GM18951 (cell line): ENCODE data around the gene USHBP1.

Source experiments
- POLR2A ChIP-seq: IDR thresholded peaks from 4 replicates; pipeline ENCODE4 v1.6.1; 2011; ENCODE audit warnings: mild to moderate bottlenecking; ENCODE audit not compliant: insufficient read length, insufficient read depth; ENCODE audit errors: extremely low read depth
- in situ Hi-C: fragments of 300-500 bp; cut with MboI; formaldehyde crosslinking; loops from one replicate; pipeline ENCODE4 v1.12.0; 2022; ENCODE audit warnings: low sequenced_read_pairs, mixed read lengths, inconsistent platforms; ENCODE audit not compliant: unreplicated experiment

USHBP1 gene

DNA sequence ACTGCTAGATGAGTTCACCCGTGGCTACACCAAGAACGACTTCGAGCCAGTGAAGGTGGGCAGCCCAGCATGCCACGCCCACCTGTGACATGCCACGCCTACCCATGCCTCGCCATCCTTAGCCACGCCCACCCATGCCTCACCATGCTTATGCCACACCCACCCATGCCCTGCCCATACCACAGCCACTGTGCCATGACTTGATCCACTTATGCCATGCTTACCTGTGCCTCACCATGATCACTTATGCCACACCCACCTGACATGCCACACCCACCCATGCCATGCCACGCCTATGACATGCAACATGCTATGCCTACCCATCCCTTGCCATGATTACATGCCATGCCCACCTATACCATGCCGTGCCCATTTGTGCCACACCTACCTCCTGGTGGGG lies 62.3 kb downstream of the USHBP1 start:
- TF ChIP-seq POLR2A: no peak
- in situ Hi-C loops: no loop called here

DNA sequence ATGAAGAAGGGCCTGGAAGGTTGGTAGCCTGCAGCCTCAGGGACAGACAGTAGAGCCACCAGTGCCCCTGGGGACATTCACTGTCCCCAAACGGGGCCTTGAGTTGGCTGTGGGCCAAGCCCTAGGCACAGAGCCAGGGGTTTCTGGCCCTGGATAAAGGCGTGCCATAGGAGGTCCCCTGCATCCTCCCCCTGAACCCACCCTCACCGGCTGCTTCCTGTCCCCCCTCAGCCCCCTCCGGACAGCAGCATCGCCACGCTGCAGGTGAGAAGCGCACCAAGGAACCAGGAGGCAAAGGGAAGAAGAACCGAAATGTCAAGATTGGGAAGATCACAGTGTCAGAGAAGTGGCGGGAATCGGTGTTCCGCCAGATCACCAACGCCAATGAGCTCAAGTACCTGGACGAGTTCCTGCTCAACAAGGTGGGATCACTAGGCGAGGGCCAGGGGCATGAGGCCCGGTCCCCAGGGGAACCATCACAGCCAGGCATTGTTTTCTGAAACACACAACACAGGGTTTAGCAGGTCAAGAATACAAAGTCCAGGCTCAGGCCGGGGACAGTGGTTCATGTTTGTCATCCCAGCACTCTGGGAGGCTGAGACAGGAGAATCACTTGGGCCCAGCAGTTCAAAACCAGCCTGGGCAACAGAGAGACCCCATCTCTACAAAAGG lies 64.0 kb downstream of the USHBP1 start:
- TF ChIP-seq POLR2A: no peak
- in situ Hi-C loops: no loop called here
